AG04450 (cell line): ENCODE measurements around the gene SH3TC1. TPM values are rescaled to one million over a fixed set of nuclear protein-coding genes. Genes with fewer than 3 reads are reported as not detected.

Experiments used
- CTCF ChIA-PET: fragments of 300-600, 350-600 bp; formaldehyde crosslinking; extraction: SDS; loops from one replicate; lab custom pipeline; 2022; ENCODE audit warnings: antibody characterized with exemption, inconsistent platforms; lab: Charles Lee
- POLR2A ChIA-PET: fragments of 350-600 bp; formaldehyde crosslinking; extraction: SDS; loops from one replicate; lab custom pipeline; 2021; ENCODE audit warnings: antibody characterized with exemption, inconsistent platforms; lab: Yijun Ruan, JAX
- DNase-seq: peaks from one replicate; pipeline ENCODE4 v3.0.0-alpha.2; 2011; ENCODE audit warnings: low read depth, low spot score
- H3K27ac ChIP-seq: one replicate; pipeline ENCODE4 v1.5.1; 2012; ENCODE audit warnings: low read depth, low read length, control low read depth
- H3K27me3 ChIP-seq: one replicate; pipeline ENCODE4 v1.6.0; 2012; ENCODE audit warnings: low read length; ENCODE audit not compliant: control insufficient read depth, insufficient read depth
- H3K4me3 ChIP-seq: 2 replicates; pipeline ENCODE4 v1.5.1; 2011; ENCODE audit warnings: mild to moderate bottlenecking, low read depth, low read length, control low read depth
- H3K9me3 ChIP-seq: 2 replicates; pipeline ENCODE4 v1.5.1; 2012; ENCODE audit warnings: low read length; ENCODE audit not compliant: control insufficient read depth, insufficient read depth
- CTCF ChIP-seq: IDR thresholded peaks from 2 replicates; pipeline ENCODE4 v1.5.1; 2011; ENCODE audit warnings: low read depth, low read length, control low read depth, inconsistent platforms
- polyA plus RNA-seq: library from polyadenylated mRNA; depleted of rRNA; stranded (reverse); fragments of >200 nt; gene quantifications from 2 replicates; pipeline ENCODE4 v1.2.3, GENCODE V29; 2011

SH3TC1 gene
- polyA plus RNA-seq, 1 experiment, result 0.98 TPM

DNA sequence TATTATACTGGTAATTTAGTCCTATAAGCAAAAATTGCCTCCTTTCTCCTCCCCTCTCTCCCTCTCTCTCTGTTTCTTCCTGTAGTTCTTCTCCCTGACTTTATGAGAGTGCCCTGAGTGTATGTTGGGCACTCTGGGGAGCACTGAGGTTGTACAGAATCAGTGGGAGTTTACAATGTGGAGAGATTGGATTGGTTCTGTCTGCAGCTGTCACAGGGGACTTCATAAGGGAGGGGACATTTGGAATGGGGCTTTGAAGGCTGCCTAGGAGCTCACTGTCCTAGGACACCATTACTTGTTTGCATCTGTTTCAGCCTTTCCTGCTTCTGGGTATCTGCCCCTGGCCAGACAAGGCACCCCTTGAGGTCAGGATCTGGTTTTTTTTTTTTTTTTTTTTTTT lies 22.9 kb downstream of the SH3TC1 start:
- POLR2A ChIA-PET, result interaction anchor here (2.0 kb wide), 1 partner anchor 23 kb away, joined by 5 read pairs; the partner anchor contains the start of gene SH3TC1
- DNase-seq, result no peak
- Histone ChIP-seq H3K27ac (no peak overlapping the region), H3K4me3 (no peak overlapping the region), H3K9me3 (no peaks in the 10 kb centered on the region; the same call in 1 of the 2 replicates), H3K27me3 (peaks cover 2% of the 10 kb centered on the region)
- TF ChIP-seq CTCF, result no peak
- CTCF ChIA-PET, result interaction anchor here (0.8 to 2.6 kb wide), 3 partner anchors 19 to 181 kb away, joined by 4 to 11 read pairs (median 7); no protein-coding TSS in a partner anchor

- no peak for DNase-seq
- Histone ChIP-seq H3K27ac (no peak overlapping the region), H3K4me3 (no peak overlapping the region), H3K27me3 (peaks cover 2% of the 10 kb centered on the region), H3K9me3 (no peaks in the 10 kb centered on the region; the same call in 1 of the 2 replicates)
- POLR2A ChIA-PET, result no interaction called here
- CTCF ChIA-PET, result no interaction called here
- no peak for TF ChIP-seq CTCF
Measured at GRCh38 chr4:8222609-8223388, 23.7 kb downstream of the SH3TC1 start.

DNA sequence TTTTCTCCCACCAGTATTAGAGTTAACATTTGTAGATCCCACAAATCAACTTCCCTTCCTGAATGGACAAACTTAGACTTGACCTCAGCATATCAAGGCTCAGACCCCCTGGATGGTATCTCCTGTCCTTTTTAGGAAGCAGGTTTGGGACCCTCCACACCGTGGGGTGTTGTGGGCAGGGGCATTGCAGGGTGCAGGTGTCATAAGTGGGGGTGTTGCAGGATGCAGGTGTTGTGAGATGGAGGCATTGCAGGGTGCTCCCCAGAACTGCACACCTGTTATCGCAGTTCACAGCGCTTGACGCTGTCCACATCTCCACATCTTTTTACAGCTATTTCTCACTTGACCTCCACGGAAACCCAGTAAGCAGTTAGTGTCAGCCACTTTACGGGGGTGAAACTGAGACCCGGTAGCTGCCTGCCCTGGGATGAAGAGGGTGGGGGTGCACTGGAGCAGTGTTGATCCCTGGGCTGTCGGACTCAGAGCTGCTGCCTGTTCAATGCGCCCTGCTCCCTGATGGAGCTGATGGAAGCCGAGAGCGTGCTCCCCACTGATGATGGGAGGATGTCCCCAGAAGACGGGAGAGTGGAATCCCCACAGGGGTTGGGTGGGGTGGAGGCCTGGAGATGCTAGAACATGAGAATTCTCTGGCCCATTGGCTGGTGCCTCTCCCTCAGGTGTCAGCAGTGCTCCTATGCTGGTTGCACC lies 25.3 kb downstream of the SH3TC1 start:
- DNase-seq, result no peak
- TF ChIP-seq CTCF, result no peak
- H3K4me3 ChIP-seq, result no peak overlapping the region
- H3K27me3 ChIP-seq, result peaks cover 2% of the 10 kb centered on the region
- ChIA-PET POLR2A (no interaction called here), CTCF (no interaction called here)
- no peak overlapping the region for H3K27ac ChIP-seq
- H3K9me3 ChIP-seq, result no peaks in the 10 kb centered on the region; the same call in 1 of the 2 replicates

GRCh38 chr4:8224975-8225625 lies 26.0 kb downstream of the SH3TC1 start:
- H3K9me3 ChIP-seq, result no peaks in the 10 kb centered on the region; the same call in 1 of the 2 replicates
- no peak overlapping the region for H3K4me3 ChIP-seq
- H3K27ac ChIP-seq, result no peak overlapping the region
- peaks cover 2% of the 10 kb centered on the region for H3K27me3 ChIP-seq
- DNase-seq, result no peak
- CTCF ChIA-PET, result interaction anchor here (2.0 kb wide), 1 partner anchor 48 kb away, joined by 9 read pairs; no protein-coding TSS in a partner anchor
- no peak for TF ChIP-seq CTCF
- POLR2A ChIA-PET, result no interaction called here
